Memory B cell (primary cell): ENCODE measurements around the gene SYT8.
"Not testable (repeated sequence)": the region's sequence is repeated elsewhere in the genome, so short reads cannot be mapped to it uniquely, and the experiment has no call there.

Experiments
- ATAC-seq: fragments of 150-1000 bp; cut with Tn5 transposase; 2 replicates; pipeline ENCODE4 v1.10.0; 2021; ENCODE audit warnings: low read depth, mild to moderate bottlenecking, moderate library complexity
- DNase-seq, 2 donors: peaks; one replicate each; pipeline ENCODE4 v3.0.0; 2022; ENCODE audit warnings: low spot score in 2 of 2
- H3K27ac Mint-ChIP-seq: one replicate; pipeline ENCODE4 v1.8.0; 2022; ENCODE audit warnings: mild to moderate bottlenecking, moderate library complexity, mixed read lengths
- H3K27me3 Mint-ChIP-seq: one replicate; pipeline ENCODE4 v1.8.0; 2022; ENCODE audit warnings: mixed read lengths
- H3K36me3 Mint-ChIP-seq: one replicate; pipeline ENCODE4 v1.8.0; 2022; ENCODE audit warnings: mild to moderate bottlenecking, mixed read lengths
- H3K4me1 Mint-ChIP-seq: one replicate; pipeline ENCODE4 v1.8.0; 2022; ENCODE audit warnings: mixed read lengths
- H3K4me3 Mint-ChIP-seq: one replicate; pipeline ENCODE4 v1.8.0; 2022; ENCODE audit warnings: mild to moderate bottlenecking, moderate library complexity, mixed read lengths
- H3K9me3 Mint-ChIP-seq: one replicate; pipeline ENCODE4 v1.8.0; 2022; ENCODE audit warnings: mixed read lengths

Gene SYT8

DNA sequence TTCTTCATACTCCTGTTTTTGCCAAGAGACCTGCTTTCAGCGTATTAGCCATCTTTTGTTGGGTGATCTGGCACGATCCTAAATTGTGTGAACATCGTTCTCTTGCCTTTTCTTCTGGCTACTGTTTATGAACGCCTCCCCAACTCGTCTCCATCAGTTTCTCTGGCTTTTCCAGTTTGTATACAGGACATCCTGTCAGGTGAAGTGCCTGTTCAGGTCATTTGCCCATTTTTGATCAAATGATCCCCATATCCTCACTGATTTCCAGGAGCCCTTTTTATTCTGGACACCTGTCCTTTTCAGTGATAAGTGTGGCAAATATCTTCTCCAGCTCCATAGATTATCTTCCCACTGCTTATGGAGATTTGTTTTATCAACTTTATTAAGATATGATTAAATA lies 22.5 kb upstream of the SYT8 start:
- no peaks in the 10 kb centered on the region for H3K9me3 Mint-ChIP-seq
- H3K27me3 Mint-ChIP-seq, result peaks cover 12% of the 10 kb centered on the region
- H3K4me3 Mint-ChIP-seq, result no peak overlapping the region
- no peak overlapping the region for H3K27ac Mint-ChIP-seq
- no peaks in the 10 kb centered on the region for H3K4me1 Mint-ChIP-seq
- ATAC-seq, result no peak
- no peak for DNase-seq
- peaks cover 2% of the 10 kb centered on the region for H3K36me3 Mint-ChIP-seq

DNA sequence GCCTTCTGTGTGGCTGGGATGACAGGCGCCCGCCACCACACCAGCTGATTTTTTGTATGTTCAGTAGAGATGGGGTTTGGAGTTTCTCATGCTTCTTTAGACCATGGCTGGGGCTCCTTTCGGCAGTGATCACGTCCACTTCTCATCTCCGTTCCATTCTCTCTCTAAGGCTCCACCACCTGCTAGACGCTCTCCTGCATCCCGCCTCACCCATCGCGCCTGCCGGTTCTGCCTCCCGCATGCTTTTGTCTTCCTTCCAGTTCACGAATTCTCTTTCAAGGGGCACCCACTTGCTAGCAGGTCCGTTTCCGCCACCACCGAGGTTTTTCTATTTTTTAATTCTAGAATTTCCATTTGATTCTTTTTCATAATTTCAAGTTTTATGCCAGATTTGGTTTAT lies 22.0 kb upstream of the SYT8 start:
- H3K9me3 Mint-ChIP-seq, result no peaks in the 10 kb centered on the region

DNA sequence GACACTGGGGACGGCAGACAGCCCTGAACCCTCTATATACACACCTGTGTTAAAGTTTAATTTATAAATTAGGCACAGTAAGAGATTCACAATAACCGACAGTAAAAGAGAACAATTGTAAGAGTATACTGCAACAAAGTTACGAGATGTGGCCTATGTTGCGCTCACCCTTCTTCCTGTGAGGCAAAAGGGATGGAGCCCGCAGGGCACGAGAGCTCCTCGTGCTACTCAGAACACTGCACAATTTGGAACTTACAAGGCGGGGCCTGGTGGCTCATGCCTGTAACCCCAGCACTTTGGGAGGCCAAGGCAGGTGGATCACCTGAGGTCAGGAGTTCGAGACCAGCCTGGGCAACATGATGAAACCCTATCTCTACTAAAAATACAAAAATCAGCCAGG lies 21.4 kb upstream of the SYT8 start:
- not testable (repeated sequence) for H3K9me3 Mint-ChIP-seq, ATAC-seq, H3K4me3 Mint-ChIP-seq, H3K27ac Mint-ChIP-seq, DNase-seq, H3K4me1 Mint-ChIP-seq, H3K36me3 Mint-ChIP-seq
- peaks cover 12% of the 10 kb centered on the region for H3K27me3 Mint-ChIP-seq

More for the DNA sequence above, 22.0 kb upstream of the SYT8 start:
- H3K36me3 Mint-ChIP-seq, result peaks cover 2% of the 10 kb centered on the region
- H3K4me1 Mint-ChIP-seq, result no peaks in the 10 kb centered on the region
- ATAC-seq (no peak), DNase-seq (no peak)
- peaks cover 12% of the 10 kb centered on the region for H3K27me3 Mint-ChIP-seq
- no peak overlapping the region for H3K27ac Mint-ChIP-seq
- no peak overlapping the region for H3K4me3 Mint-ChIP-seq

DNA sequence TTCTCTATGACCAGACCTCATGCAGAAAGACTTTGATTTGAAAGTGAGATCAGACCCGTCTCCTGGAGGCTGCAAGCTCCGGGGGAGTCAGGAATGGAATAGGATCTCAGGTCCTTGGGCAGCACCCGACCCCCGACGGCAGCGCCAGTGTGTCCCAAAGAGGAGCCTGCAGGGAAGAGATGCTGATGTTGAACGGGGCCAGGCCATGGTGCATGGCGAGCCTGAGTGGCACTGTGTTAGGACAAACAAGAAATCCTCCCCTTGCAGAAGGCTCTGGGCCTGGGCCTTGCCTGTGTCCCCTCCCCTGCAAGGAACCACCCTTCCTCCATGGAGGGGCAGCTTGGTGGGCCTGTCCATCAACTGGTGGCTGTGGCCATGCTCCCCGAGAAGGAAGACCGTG lies 20.1 kb upstream of the SYT8 start:
- H3K4me3 Mint-ChIP-seq, result no peak overlapping the region

DNA sequence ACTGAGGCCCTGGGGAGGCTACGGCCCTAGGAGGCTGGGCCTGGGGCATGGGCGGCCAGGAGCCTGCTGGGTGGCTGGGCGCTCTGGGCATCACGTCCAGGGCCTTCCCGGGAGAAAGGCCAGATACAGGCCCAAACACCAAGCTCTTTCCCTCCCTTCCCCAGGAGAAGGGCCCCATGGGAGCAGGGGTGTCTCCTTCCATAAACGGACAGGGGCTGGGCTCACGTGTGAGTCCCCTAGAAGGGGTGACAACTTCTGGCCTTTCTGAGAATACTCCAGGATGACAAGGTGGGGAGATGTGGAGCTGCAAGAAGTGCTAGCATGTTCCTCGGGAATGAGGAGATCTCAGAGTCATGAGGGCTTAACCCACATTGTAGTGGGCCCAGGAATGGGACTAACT lies 19.5 kb upstream of the SYT8 start:
- Mint-ChIP-seq H3K9me3 (peaks cover 5% of the 10 kb centered on the region), H3K4me3 (no peak overlapping the region), H3K4me1 (no peaks in the 10 kb centered on the region), H3K27me3 (peaks cover 13% of the 10 kb centered on the region), H3K36me3 (peaks cover 3% of the 10 kb centered on the region), H3K27ac (no peak overlapping the region)
- ATAC-seq, result no peak
- DNase-seq, result no peak

More for the DNA sequence above, 20.1 kb upstream of the SYT8 start:
- Mint-ChIP-seq H3K27ac (no peak overlapping the region), H3K36me3 (peaks cover 3% of the 10 kb centered on the region), H3K9me3 (peaks cover 5% of the 10 kb centered on the region), H3K4me1 (no peaks in the 10 kb centered on the region), H3K27me3 (peaks cover 13% of the 10 kb centered on the region)
- no peak for ATAC-seq
- no peak for DNase-seq

DNA sequence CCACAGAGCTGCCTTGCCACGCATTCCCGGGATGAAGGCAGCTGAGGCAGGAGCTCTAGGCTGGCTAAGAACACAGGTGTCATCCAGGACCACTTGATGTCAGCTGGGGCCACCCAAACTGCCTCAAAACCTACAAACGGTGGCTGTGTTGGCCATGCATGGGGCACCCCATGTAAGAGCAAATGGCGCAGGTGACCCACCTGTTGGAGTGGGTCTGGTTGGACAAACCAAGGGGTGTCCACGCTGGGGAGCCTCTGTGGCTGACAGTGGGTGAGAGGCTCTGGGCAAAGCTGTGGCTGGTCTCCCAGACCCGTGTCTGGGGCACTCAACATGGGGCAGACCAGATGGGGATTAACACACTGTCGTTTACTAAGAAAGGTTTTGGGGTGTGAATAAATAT lies 19.0 kb upstream of the SYT8 start:
- peaks cover 5% of the 10 kb centered on the region for H3K9me3 Mint-ChIP-seq
- no peak overlapping the region for H3K4me3 Mint-ChIP-seq
- H3K27ac Mint-ChIP-seq, result no peak overlapping the region
- no peaks in the 10 kb centered on the region for H3K4me1 Mint-ChIP-seq
- no peak for ATAC-seq
- peaks cover 13% of the 10 kb centered on the region for H3K27me3 Mint-ChIP-seq
- no peak for DNase-seq
- peaks cover 3% of the 10 kb centered on the region for H3K36me3 Mint-ChIP-seq

DNA sequence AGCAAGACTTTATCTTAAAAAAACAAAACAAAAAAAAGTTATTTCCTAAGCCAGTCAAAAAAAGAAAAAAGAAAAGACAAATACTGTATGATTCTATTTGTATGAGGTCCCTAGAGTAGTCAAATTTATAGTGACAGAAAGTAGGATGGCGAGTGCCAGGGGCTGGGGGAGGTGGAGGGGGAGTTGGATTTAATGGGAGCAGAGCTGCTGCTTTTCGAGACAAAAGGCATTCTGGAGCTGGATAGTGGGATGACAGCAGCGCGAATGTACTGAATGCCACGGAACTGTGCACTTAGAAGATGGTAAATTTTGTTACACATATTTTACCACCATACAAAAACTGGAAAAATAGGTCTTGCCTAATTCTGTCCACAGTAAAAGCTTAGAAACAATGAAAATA lies 17.8 kb upstream of the SYT8 start:
- Mint-ChIP-seq H3K4me3 (no peak overlapping the region), H3K9me3 (peaks cover 9% of the 10 kb centered on the region), H3K27me3 (peaks cover 22% of the 10 kb centered on the region), H3K36me3 (peaks cover 3% of the 10 kb centered on the region), H3K4me1 (no peaks in the 10 kb centered on the region), H3K27ac (no peak overlapping the region)
- DNase-seq, result no peak
- ATAC-seq, result no peak

DNA sequence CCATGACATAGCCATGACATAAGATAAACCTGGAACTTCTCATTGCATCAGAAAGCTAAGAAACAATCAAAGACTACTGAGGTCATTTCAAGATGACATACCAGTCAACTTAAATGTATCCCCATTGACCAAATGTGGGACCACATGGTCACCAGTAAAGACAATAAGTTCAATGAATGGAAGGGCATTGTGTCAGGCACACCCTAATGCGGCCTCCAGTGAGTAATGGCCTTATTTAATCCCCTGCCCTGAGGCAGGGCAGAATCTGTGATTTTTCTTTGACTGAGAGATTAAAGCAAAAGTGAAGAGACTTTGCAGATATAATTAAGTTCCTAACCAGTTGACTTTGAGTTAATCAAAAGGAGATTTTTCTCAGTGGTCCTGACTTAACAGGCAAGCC lies 17.3 kb upstream of the SYT8 start:
- DNase-seq, result no peak
- peaks cover 3% of the 10 kb centered on the region for H3K36me3 Mint-ChIP-seq
- ATAC-seq, result no peak
- H3K4me1 Mint-ChIP-seq, result no peaks in the 10 kb centered on the region
- H3K27me3 Mint-ChIP-seq, result peaks cover 19% of the 10 kb centered on the region
- peaks cover 9% of the 10 kb centered on the region for H3K9me3 Mint-ChIP-seq
- H3K4me3 Mint-ChIP-seq, result no peak overlapping the region
- H3K27ac Mint-ChIP-seq, result no peak overlapping the region

DNA sequence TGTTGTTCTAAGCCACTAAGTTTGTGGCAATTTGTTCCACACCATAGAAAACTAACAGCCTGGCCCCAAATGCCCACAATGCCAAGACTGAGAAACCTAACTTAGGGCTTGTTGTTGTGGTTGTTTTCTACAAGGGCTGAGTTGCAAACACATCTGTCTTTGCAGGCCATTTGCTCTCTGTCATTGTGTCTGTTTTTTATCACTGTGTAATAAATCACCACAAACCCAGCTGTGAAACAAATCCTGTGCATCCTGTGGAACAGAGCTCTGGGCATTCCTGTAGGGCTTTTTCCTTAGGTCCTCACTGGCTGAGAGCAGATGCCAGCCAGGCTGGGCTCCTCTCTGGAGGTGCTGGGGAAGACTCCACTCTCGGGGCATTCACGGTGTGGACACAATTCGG lies 15.7 kb upstream of the SYT8 start:
- Mint-ChIP-seq H3K4me3 (no peak overlapping the region), H3K4me1 (peaks cover 1% of the 10 kb centered on the region), H3K36me3 (peaks cover 3% of the 10 kb centered on the region), H3K27ac (no peak overlapping the region), H3K27me3 (peaks cover 19% of the 10 kb centered on the region), H3K9me3 (peaks cover 9% of the 10 kb centered on the region)
- ATAC-seq, result no peak
- DNase-seq, result no peak

DNA sequence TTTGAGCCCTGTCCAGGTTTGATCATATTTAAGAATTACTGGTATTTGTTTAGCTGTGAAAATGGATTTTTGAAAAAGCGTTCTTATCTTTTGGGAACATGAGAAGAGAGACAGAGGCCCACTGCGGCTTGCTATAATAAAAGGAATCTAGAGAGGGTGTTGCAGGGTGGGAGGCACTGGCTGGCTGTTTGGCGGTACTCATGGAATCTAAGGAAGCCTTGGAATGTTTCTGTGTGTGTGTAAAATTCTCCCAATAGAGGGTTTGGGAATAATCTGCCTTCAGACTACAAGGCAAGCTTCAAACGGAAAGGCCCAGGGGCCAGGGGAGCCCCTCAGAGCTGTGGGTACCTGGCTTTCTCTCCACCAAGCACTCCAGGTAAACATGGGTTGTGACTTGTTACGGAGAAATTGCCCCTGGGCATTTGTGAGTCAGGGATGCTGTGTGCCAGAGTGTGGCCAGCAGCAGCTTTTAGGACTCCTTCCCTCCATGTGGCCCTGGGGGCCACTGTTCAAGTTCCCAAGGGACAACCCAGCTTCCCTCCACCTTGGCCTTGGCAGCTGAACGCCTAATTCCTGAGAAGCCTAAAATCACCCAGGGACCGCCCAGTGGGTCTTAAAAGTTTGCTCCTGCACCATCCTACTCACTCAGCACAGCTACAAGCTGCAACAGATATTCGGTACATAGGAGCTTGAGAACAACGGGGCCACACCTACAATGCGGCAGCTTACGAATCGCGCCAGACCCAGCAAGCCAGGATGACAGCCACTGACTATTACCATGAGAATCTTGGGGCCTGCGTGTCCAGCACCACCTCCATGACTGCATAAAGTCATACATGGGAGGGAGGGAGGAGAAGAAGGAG lies 14.1 kb upstream of the SYT8 start:
- H3K36me3 Mint-ChIP-seq, result peaks cover 3% of the 10 kb centered on the region
- no peak overlapping the region for H3K4me3 Mint-ChIP-seq
- peaks cover 20% of the 10 kb centered on the region for H3K27me3 Mint-ChIP-seq
- DNase-seq (no peak), ATAC-seq (no peak)
- peaks cover 2% of the 10 kb centered on the region for H3K4me1 Mint-ChIP-seq
- H3K9me3 Mint-ChIP-seq, result peaks cover 9% of the 10 kb centered on the region
- no peak overlapping the region for H3K27ac Mint-ChIP-seq

DNA sequence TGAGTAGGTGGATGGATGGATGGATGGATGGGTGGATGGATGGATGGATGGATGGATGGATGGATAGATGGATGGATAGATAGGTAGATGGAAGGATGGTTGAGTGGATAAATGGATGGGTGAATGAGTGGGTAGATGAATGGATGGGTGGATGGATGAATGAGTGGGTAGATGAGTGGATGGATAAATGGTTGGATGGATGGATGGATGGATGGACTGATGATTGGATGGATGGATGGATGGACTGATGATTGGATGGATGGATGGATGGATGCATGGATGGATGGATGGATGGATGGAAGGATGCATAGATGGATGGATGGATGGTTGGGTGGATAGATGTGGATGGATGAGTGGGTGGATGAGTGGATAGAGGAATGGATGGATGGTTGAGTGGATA lies 13.2 kb upstream of the SYT8 start:
- Mint-ChIP-seq H3K27me3 (peaks cover 20% of the 10 kb centered on the region), H3K4me3 (no peak overlapping the region), H3K27ac (no peak overlapping the region), H3K36me3 (peaks cover 3% of the 10 kb centered on the region), H3K4me1 (peaks cover 2% of the 10 kb centered on the region), H3K9me3 (peaks cover 9% of the 10 kb centered on the region)
- DNase-seq (no peak), ATAC-seq (no peak)

DNA sequence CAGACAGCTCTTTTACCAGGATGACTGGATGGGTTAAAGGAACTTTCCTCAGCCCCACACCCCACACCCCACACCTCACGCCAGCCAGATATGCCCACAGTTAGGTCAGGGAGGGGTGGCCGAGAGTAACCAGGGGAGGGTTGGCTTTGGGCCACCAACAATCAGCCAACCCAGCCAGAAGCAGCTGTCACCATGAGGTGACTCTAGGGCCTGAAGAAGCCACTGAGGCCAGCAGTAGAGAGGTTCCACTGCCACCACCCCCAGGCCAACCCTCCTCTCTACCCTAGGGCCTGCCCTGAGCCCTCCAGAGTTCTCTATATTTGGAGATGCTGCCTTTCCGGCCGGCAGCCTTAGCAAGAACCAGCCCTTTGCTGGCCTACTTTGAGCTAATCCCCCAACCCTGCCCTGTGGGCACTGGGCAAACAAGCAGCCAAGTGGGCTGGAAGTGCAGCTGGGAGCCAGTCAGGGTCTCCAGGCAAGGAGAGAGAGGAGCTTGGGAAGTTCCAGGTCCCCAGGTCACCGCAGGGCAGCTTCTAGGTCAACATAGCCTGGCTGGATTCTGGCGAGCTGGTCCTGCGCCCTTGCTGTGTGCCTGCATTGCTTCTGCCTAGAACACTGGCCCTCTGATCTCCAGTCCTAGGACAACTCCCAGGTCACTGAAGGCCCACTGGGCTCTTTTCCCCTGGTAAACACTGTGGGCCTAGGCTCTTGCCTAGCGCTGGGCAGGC lies 12.0 kb upstream of the SYT8 start:
- Mint-ChIP-seq H3K36me3 (peaks cover 3% of the 10 kb centered on the region), H3K27ac (no peak overlapping the region), H3K4me3 (no peak overlapping the region), H3K9me3 (peaks cover 9% of the 10 kb centered on the region), H3K4me1 (peaks cover 2% of the 10 kb centered on the region), H3K27me3 (peaks cover 25% of the 10 kb centered on the region)
- DNase-seq (no peak), ATAC-seq (no peak)

DNA sequence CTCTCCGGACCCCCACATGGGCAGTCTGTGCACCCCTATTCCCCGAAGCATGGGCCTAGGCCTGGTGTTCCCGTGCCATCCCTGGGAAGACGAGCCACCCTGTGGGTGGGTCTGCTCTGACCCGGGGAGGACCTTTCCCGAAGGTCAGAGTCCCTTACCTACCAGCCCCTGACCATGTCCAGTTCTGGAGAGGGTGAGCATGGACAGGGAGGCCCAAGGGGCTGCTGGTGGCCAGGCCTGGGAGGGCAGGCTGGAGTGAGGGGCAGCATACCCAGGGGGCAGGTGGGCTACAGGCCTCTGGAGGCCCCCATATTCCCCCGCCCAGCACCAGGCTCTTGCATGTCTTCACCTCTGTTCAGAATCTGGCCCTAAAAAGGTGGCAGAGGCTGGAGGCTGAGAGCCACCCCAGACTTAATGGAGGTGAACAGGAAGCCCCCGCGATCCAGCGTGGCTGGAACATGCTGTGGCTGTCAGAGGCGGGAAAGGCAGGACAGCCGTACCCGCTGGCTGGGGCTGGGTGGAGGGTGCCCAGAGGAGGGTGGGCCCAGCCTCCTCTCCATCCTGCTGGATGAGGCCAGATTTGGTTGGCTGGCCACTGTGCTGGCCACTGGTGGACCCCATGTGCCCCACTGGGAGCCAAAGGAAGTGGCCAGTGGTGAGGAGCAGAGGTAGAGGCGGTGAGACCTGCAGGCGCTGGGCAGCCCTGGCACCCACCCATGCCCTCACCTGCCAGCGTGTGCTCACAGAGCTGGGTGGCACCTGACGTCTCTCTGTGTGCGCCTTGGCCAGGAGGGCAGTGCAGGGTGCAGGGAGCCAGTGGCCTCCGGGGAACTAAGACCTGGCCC lies 11.2 kb upstream of the SYT8 start:
- peaks cover 9% of the 10 kb centered on the region for H3K9me3 Mint-ChIP-seq
- ATAC-seq (no peak), DNase-seq (peak in 1 of 2 donors; percentile 10)
- H3K27me3 Mint-ChIP-seq, result peaks cover 25% of the 10 kb centered on the region
- no peak overlapping the region for H3K27ac Mint-ChIP-seq
- H3K4me3 Mint-ChIP-seq, result no peak overlapping the region
- H3K36me3 Mint-ChIP-seq, result peaks cover 3% of the 10 kb centered on the region
- H3K4me1 Mint-ChIP-seq, result peaks cover 2% of the 10 kb centered on the region
